Peyer's patch (tissue), 4 donors: Measurements from ENCODE around the gene FBLN7.

ENCODE experiments used
- CTCF ChIP-seq, 6 experiments: fragments of 450-650 bp in 4 of 6; fragments of 200-600 bp in 2 of 6; sonication (generic) in 1 of 6; IDR thresholded peaks; one replicate each; pipeline ENCODE4 v1.5.1; 2017 to 2019; ENCODE audit warnings: antibody characterized with exemption in 6 of 6, mild to moderate bottlenecking in 3 of 6, moderate library complexity in 1 of 6
- POLR2A ChIP-seq, 2 donors: fragments of 450-650 bp; IDR thresholded peaks; one replicate each; pipeline ENCODE4 v1.5.1; 2017; ENCODE audit warnings: antibody characterized with exemption in 2 of 2, mild to moderate bottlenecking in 2 of 2, moderate library complexity in 2 of 2

- TF ChIP-seq CTCF (IDR thresholded peaks at IDR 0.05) (no peak), POLR2A (IDR thresholded peaks at IDR 0.05) (no peak)
Observed at GRCh38 chr2:112156152-112156986, 18.2 kb downstream of the FBLN7 start.
